ENCODE measurements around the gene EVI5.
"Not testable (repeated sequence)": the region's sequence is repeated elsewhere in the genome, so short reads cannot be mapped to it uniquely, and the experiment has no call there.

EVI5 gene

GRCh38 chr1:92679980-92680379 lies 104.9 kb downstream of the EVI5 start:
- no peak for DNase-seq

- no peak for DNase-seq
Observed at GRCh38 chr1:92663775-92664174, 121.1 kb downstream of the EVI5 start.

- no peak for DNase-seq
Observed at GRCh38 chr1:92662048-92662447, 122.9 kb downstream of the EVI5 start.

GRCh38 chr1:92657701-92658100 lies 127.2 kb downstream of the EVI5 start:
- DNase-seq = no peak

GRCh38 chr1:92655197-92655801 lies 129.6 kb downstream of the EVI5 start:
- no peak for DNase-seq

- DNase-seq = no peak
Observed at GRCh38 chr1:92653605-92654381, 131.1 kb downstream of the EVI5 start.

GRCh38 chr1:92640686-92641085 lies 144.2 kb downstream of the EVI5 start:
- DNase-seq = not testable (repeated sequence)

- no peak for DNase-seq
Observed at GRCh38 chr1:92638498-92638897, 146.4 kb downstream of the EVI5 start.

- not testable (repeated sequence) for DNase-seq
Observed at GRCh38 chr1:92635203-92635602, 149.7 kb downstream of the EVI5 start.

GRCh38 chr1:92623187-92623778 lies 161.6 kb downstream of the EVI5 start:
- DNase-seq = no peak

GRCh38 chr1:92619466-92620189 lies 165.3 kb downstream of the EVI5 start:
- DNase-seq = no peak

- no peak for DNase-seq
Observed at GRCh38 chr1:92601044-92601443, 183.9 kb downstream of the EVI5 start.

GRCh38 chr1:92599184-92599583 lies 185.7 kb downstream of the EVI5 start:
- DNase-seq = no peak

GRCh38 chr1:92589361-92589760 lies 195.5 kb downstream of the EVI5 start:
- DNase-seq = not testable (repeated sequence)

GRCh38 chr1:92587445-92587844 lies 197.5 kb downstream of the EVI5 start:
- no peak for DNase-seq

- DNase-seq = no peak
Observed at GRCh38 chr1:92585831-92586230, 199.1 kb downstream of the EVI5 start.

GRCh38 chr1:92584810-92585209 lies 200.1 kb downstream of the EVI5 start:
- not testable (repeated sequence) for DNase-seq

GRCh38 chr1:92583821-92584760 lies 200.8 kb downstream of the EVI5 start:
- no peak for DNase-seq

- no peak for DNase-seq
Observed at GRCh38 chr1:92577261-92577895, 207.5 kb downstream of the EVI5 start.

- DNase-seq = no peak
Observed at GRCh38 chr1:92575123-92575522, 209.8 kb downstream of the EVI5 start.

GRCh38 chr1:92572520-92572919 lies 212.4 kb downstream of the EVI5 start:
- no peak for DNase-seq

GRCh38 chr1:92571578-92571977 lies 213.3 kb downstream of the EVI5 start:
- no peak for DNase-seq

Measured in activated naive CD4-positive, alpha-beta T cell (primary cell).